Karpas-422 (cell line): Measurements from ENCODE around the gene SETD9. TPM values are rescaled to one million over a fixed set of nuclear protein-coding genes. Genes with fewer than 3 reads are reported as not detected.

ENCODE experiments used
- DNase-seq: peaks from one replicate; pipeline ENCODE4 v3.0.0-alpha.2; 2015
- H2AFZ ChIP-seq: fragments of 200-600 bp; sonication (generic); 2 replicates; pipeline ENCODE4 v1.6.1; 2014; ENCODE audit warnings: antibody characterized with exemption, low read length, mixed read lengths
- H3K27ac ChIP-seq: fragments of 200-600 bp; sonication (generic); 2 replicates; pipeline ENCODE4 v1.5.1; 2014; ENCODE audit warnings: mild to moderate bottlenecking, low read length, moderate library complexity
- H3K27me3 ChIP-seq: fragments of 200-600 bp; sonication (generic); 2 replicates; pipeline ENCODE4 v1.6.1; 2014; ENCODE audit warnings: low read length, mixed read lengths
- H3K36me3 ChIP-seq: fragments of 200-600 bp; sonication (generic); 2 replicates; pipeline ENCODE4 v1.6.1; 2014; ENCODE audit warnings: low read length, mixed read lengths; ENCODE audit not compliant: insufficient read depth
- H3K4me1 ChIP-seq: fragments of 200-600 bp; sonication (generic); 2 replicates; pipeline ENCODE4 v1.6.1; 2014; ENCODE audit warnings: mild to moderate bottlenecking, low read length, mixed read lengths
- H3K4me2 ChIP-seq: fragments of 200-600 bp; sonication (generic); 2 replicates; pipeline ENCODE4 v1.6.1; 2014; ENCODE audit warnings: low read length, low read depth, mild to moderate bottlenecking; ENCODE audit not compliant: poor library complexity, severe bottlenecking
- H3K4me3 ChIP-seq: fragments of 200-600 bp; sonication (generic); 2 replicates; pipeline ENCODE4 v1.5.1; 2014; ENCODE audit warnings: mild to moderate bottlenecking, antibody characterized with exemption, low read length, mixed read lengths
- H3K79me2 ChIP-seq: fragments of 200-600 bp; sonication (generic); 2 replicates; pipeline ENCODE4 v1.6.1; 2014; ENCODE audit warnings: mild to moderate bottlenecking, low read length, mixed read lengths
- H3K9ac ChIP-seq: fragments of 200-600 bp; sonication (generic); 2 replicates; pipeline ENCODE4 v1.6.0; 2014; ENCODE audit warnings: low read length
- H3K9me2 ChIP-seq: fragments of 200-600 bp; sonication (generic), shearing (Covaris generic); replicated peaks from 2 replicates; pipeline ENCODE4 v1.6.0; 2014; ENCODE audit warnings: mild to moderate bottlenecking, low read length, moderate library complexity; ENCODE audit not compliant: insufficient read depth
- H3K9me3 ChIP-seq: fragments of 300-700, 200-600 bp; sonication (generic); 2 replicates; pipeline ENCODE4 v1.6.1; 2014; ENCODE audit warnings: low read length, mixed read lengths
- H4K20me1 ChIP-seq: fragments of 200-600 bp; sonication (generic); 2 replicates; pipeline ENCODE4 v1.6.1; 2014; ENCODE audit warnings: mild to moderate bottlenecking, antibody characterized with exemption, low read length, low read depth; ENCODE audit not compliant: insufficient read depth
- total RNA-seq: library from RNA; depleted of rRNA; stranded (reverse); fragments of >200 nt; shearing (Covaris generic); gene quantifications from 2 replicates; pipeline ENCODE4 v1.2.3, GENCODE V29; 2014; ENCODE audit warnings: low replicate concordance

Gene SETD9
- total RNA-seq, 1 experiment from 2014 or later: 28.4 TPM

- peaks cover 24% of the 10 kb centered on the region; the same call in 1 of the 2 replicates for H3K36me3 ChIP-seq
- DNase-seq: no peak
Observed at GRCh38 chr5:56917534-56917933, 8.1 kb downstream of the SETD9 start.

GRCh38 chr5:56918054-56918453 is 8.7 kb downstream of the SETD9 start:
- Histone ChIP-seq H3K4me3 (no peak overlapping the region), H3K9me2 (no peaks in the 10 kb centered on the region), H3K27me3 (no peaks in the 10 kb centered on the region), H3K9ac (no peak overlapping the region), H3K9me3 (no peaks in the 10 kb centered on the region), H2AFZ (no peak overlapping the region), H3K4me2 (no peak overlapping the region), H3K36me3 (peaks cover 29% of the 10 kb centered on the region; the same call in 1 of the 2 replicates), H3K79me2 (peaks cover 35% of the 10 kb centered on the region), H4K20me1 (no peaks in the 10 kb centered on the region), H3K27ac (no peak overlapping the region), H3K4me1 (no peaks in the 10 kb centered on the region)
- DNase-seq: no peak

More at GRCh38 chr5:56917534-56917933, 8.1 kb downstream of the SETD9 start:
- Histone ChIP-seq H3K9ac (no peak overlapping the region), H3K4me1 (no peaks in the 10 kb centered on the region), H3K4me2 (no peak overlapping the region), H3K9me3 (no peaks in the 10 kb centered on the region), H3K27me3 (no peaks in the 10 kb centered on the region), H3K79me2 (peaks cover 29% of the 10 kb centered on the region), H4K20me1 (no peaks in the 10 kb centered on the region), H2AFZ (no peak overlapping the region), H3K4me3 (no peak overlapping the region), H3K27ac (no peak overlapping the region), H3K9me2 (no peaks in the 10 kb centered on the region)

GRCh38 chr5:56919942-56920662 is 10.7 kb downstream of the SETD9 start:
- no peak for DNase-seq
- no peak overlapping the region for H3K4me2 ChIP-seq
- H3K9me2 ChIP-seq: no peaks in the 10 kb centered on the region
- peaks cover 50% of the 10 kb centered on the region for H3K36me3 ChIP-seq
- no peak overlapping the region for H3K27ac ChIP-seq
- no peaks in the 10 kb centered on the region for H3K4me1 ChIP-seq
- no peaks in the 10 kb centered on the region for H3K9me3 ChIP-seq
- H3K4me3 ChIP-seq: no peak overlapping the region
- no peaks in the 10 kb centered on the region for H4K20me1 ChIP-seq
- H3K27me3 ChIP-seq: no peaks in the 10 kb centered on the region
- no peak overlapping the region for H2AFZ ChIP-seq
- peaks cover 47% of the 10 kb centered on the region for H3K79me2 ChIP-seq
- H3K9ac ChIP-seq: no peak overlapping the region

GRCh38 chr5:56922922-56923321 is 13.5 kb downstream of the SETD9 start:
- Histone ChIP-seq H3K4me3 (no peak overlapping the region), H3K36me3 (peaks cover 75% of the 10 kb centered on the region), H3K9me3 (no peaks in the 10 kb centered on the region)

GRCh38 chr5:56934325-56934724 is 24.9 kb downstream of the SETD9 start:
- H3K9me2 ChIP-seq: no peaks in the 10 kb centered on the region
- peaks cover 78% of the 10 kb centered on the region for H3K36me3 ChIP-seq
- H3K4me1 ChIP-seq: no peaks in the 10 kb centered on the region
- no peaks in the 10 kb centered on the region for H3K9me3 ChIP-seq
- peaks cover 44% of the 10 kb centered on the region for H3K79me2 ChIP-seq
- H4K20me1 ChIP-seq: no peaks in the 10 kb centered on the region
- H3K27ac ChIP-seq: no peak overlapping the region
- no peaks in the 10 kb centered on the region for H3K27me3 ChIP-seq
- DNase-seq: no peak
- H2AFZ ChIP-seq: no peak overlapping the region
- H3K4me3 ChIP-seq: no peak overlapping the region
- no peak overlapping the region for H3K4me2 ChIP-seq
- no peak overlapping the region for H3K9ac ChIP-seq

More at GRCh38 chr5:56922922-56923321, 13.5 kb downstream of the SETD9 start:
- H3K79me2 ChIP-seq: peaks cover 62% of the 10 kb centered on the region
- no peak overlapping the region for H2AFZ ChIP-seq
- no peaks in the 10 kb centered on the region for H3K9me2 ChIP-seq
- no peak overlapping the region for H3K4me2 ChIP-seq
- H3K27ac ChIP-seq: no peak overlapping the region
- no peak for DNase-seq
- H3K27me3 ChIP-seq: no peaks in the 10 kb centered on the region
- H3K4me1 ChIP-seq: no peaks in the 10 kb centered on the region
- H4K20me1 ChIP-seq: no peaks in the 10 kb centered on the region
- no peak overlapping the region for H3K9ac ChIP-seq

- Histone ChIP-seq H3K27ac (no peak overlapping the region), H3K4me2 (no peak overlapping the region), H3K27me3 (no peaks in the 10 kb centered on the region), H3K36me3 (peaks cover 72% of the 10 kb centered on the region), H3K9ac (no peak overlapping the region), H4K20me1 (no peaks in the 10 kb centered on the region), H3K9me2 (no peaks in the 10 kb centered on the region), H3K79me2 (peaks cover 53% of the 10 kb centered on the region), H3K9me3 (no peaks in the 10 kb centered on the region), H3K4me1 (peaks cover 3% of the 10 kb centered on the region; the same call in 1 of the 2 replicates), H3K4me3 (no peak overlapping the region), H2AFZ (no peak overlapping the region)
- no peak for DNase-seq
Observed at GRCh38 chr5:56938858-56939257, 29.5 kb downstream of the SETD9 start.

- Histone ChIP-seq H3K9me3 (no peaks in the 10 kb centered on the region), H3K4me2 (no peak overlapping the region), H3K36me3 (peaks cover 66% of the 10 kb centered on the region; the same call in 1 of the 2 replicates), H2AFZ (no peak overlapping the region), H3K4me3 (no peak overlapping the region), H3K27me3 (no peaks in the 10 kb centered on the region), H3K9ac (no peak overlapping the region), H4K20me1 (no peaks in the 10 kb centered on the region), H3K9me2 (no peaks in the 10 kb centered on the region), H3K4me1 (peaks cover 3% of the 10 kb centered on the region), H3K27ac (no peak overlapping the region), H3K79me2 (peaks cover 61% of the 10 kb centered on the region)
- DNase-seq: no peak
Observed at GRCh38 chr5:56941981-56942380, 32.6 kb downstream of the SETD9 start.

GRCh38 chr5:56947052-56947451 is 37.7 kb downstream of the SETD9 start:
- Histone ChIP-seq H3K27ac (no peak overlapping the region), H3K9me3 (no peaks in the 10 kb centered on the region), H2AFZ (no peak overlapping the region), H4K20me1 (no peaks in the 10 kb centered on the region), H3K36me3 (peaks cover 39% of the 10 kb centered on the region; the same call in 1 of the 2 replicates), H3K4me2 (no peak overlapping the region), H3K9ac (no peak overlapping the region), H3K4me1 (peaks cover 18% of the 10 kb centered on the region), H3K4me3 (no peak overlapping the region), H3K27me3 (no peaks in the 10 kb centered on the region), H3K79me2 (peaks cover 79% of the 10 kb centered on the region), H3K9me2 (no peaks in the 10 kb centered on the region)
- no peak for DNase-seq
